GM18502 (cell line): ENCODE results near the gene SFPQ.
"Not testable (repeated sequence)": the region's sequence is repeated elsewhere in the genome, so short reads cannot be mapped to it uniquely, and the experiment has no call there.

Source experiments
- ATAC-seq: cut with Tn5 transposase; IDR thresholded peaks from one replicate; pipeline ENCODE4 v1.9.1; 2021; ENCODE audit warnings: mild to moderate bottlenecking; ENCODE audit not compliant: unreplicated experiment, poor library complexity

SFPQ gene

GRCh38 chr1:35145892-35146549 lies 46.9 kb downstream of the SFPQ start:
- ATAC-seq = not testable (repeated sequence)

- no peak for ATAC-seq
Observed at GRCh38 chr1:35143737-35144508, 49.0 kb downstream of the SFPQ start.

- ATAC-seq = not testable (repeated sequence)
Observed at GRCh38 chr1:35142728-35143127, 50.2 kb downstream of the SFPQ start.

- not testable (repeated sequence) for ATAC-seq
Observed at GRCh38 chr1:35142294-35142693, 50.7 kb downstream of the SFPQ start.

- not testable (repeated sequence) for ATAC-seq
Observed at GRCh38 chr1:35137590-35137989, 55.4 kb downstream of the SFPQ start.

- ATAC-seq = no peak
Observed at GRCh38 chr1:35136780-35137179, 56.2 kb downstream of the SFPQ start.
